HCT116 (cell line): ENCODE measurements around the gene S100A7A. TPM values are rescaled to one million over a fixed set of nuclear protein-coding genes. Genes with fewer than 3 reads are reported as not detected.

Experiments used
- ATAC-seq: fragments of 200-7000 bp; cut with Tn5 transposase; 2 replicates; pipeline ENCODE4 v1.9.1; 2020; ENCODE audit warnings: mild to moderate bottlenecking, moderate library complexity
- BruUV-seq: library from RNA; stranded (reverse); fragments of 400-500 nt; replicated peaks from 2 replicates; lab custom pipeline; 2021; lab: Mats Ljungman, UMichigan
- CTCF ChIA-PET: fragments of 300-600 bp; sonication (Branson Sonifier 250); formaldehyde crosslinking; loops from one replicate; lab custom pipeline; 2021; ENCODE audit warnings: antibody characterized with exemption; lab: Charles Lee
- POLR2A ChIA-PET: fragments of 300-600, 350-600 bp; sonication (Branson Sonifier 250); formaldehyde crosslinking; loops from one replicate; lab custom pipeline; 2021; ENCODE audit warnings: antibody characterized with exemption; lab: Charles Lee
- RAD21 ChIA-PET, 2 experiments: fragments of 300-600 bp; sonication (Branson Sonifier 250); formaldehyde crosslinking; loops; one replicate each; lab custom pipeline; 2023; ENCODE audit warnings: low total read pairs in 2 of 2; ENCODE audit not compliant: uncharacterized antibody in 2 of 2, unreplicated experiment in 2 of 2, low non-redundant PET in 1 of 2; lab: Charles Lee
- DNase-seq: peaks from one replicate; pipeline ENCODE4 v3.0.0-alpha.2; 2010; ENCODE audit warnings: low read depth, low spot score
- H2AFZ ChIP-seq: fragments of 200-600 bp; shearing (Covaris generic), sonication (generic); 2 replicates; pipeline ENCODE4 v1.6.1; 2017; ENCODE audit warnings: low read depth, mixed run types, mixed read lengths, antibody characterized with exemption, low read length; ENCODE audit not compliant: poor library complexity, severe bottlenecking
- H3K27ac ChIP-seq: 2 replicates; pipeline ENCODE4 v1.5.1; 2012; ENCODE audit warnings: low read depth, low read length
- H3K27me3 ChIP-seq: fragments of 200-600 bp; sonication (generic); 2 replicates; pipeline ENCODE4 v1.6.1; 2016; ENCODE audit warnings: mixed run types, low read length, mixed read lengths; ENCODE audit not compliant: insufficient read depth
- H3K36me3 ChIP-seq, 2 experiments: fragments of 200-500 bp in 1 of 2; fragments of 200-600 bp in 1 of 2; sonication (Bioruptor generic) in 1 of 2; sonication (generic) in 1 of 2; 2 replicates each; pipeline versions ENCODE4 v1.5.1 to v1.6.1; 2014 to 2016; ENCODE audit warnings: low read length in 2 of 2, inconsistent platforms in 1 of 2, mixed read lengths in 1 of 2, mixed run types in 1 of 2; ENCODE audit not compliant: insufficient read depth in 2 of 2, control insufficient read depth in 1 of 2
- H3K4me1 ChIP-seq, 2 experiments: fragments of 200-600 bp in 1 of 2; sonication (generic) in 1 of 2; 2 replicates each; pipeline versions ENCODE4 v1.5.1 to v1.6.1; 2012 to 2017; ENCODE audit warnings: low read length in 2 of 2, inconsistent platforms in 1 of 2, mild to moderate bottlenecking in 1 of 2, mixed read lengths in 1 of 2, mixed run types in 1 of 2, moderate library complexity in 1 of 2; ENCODE audit not compliant: insufficient read depth in 2 of 2, control insufficient read depth in 1 of 2
- H3K4me2 ChIP-seq: fragments of 200-600 bp; sonication (generic); 2 replicates; pipeline ENCODE4 v1.6.1; 2017; ENCODE audit warnings: mixed run types, low read length, mixed read lengths
- H3K4me3 ChIP-seq, 2 experiments: fragments of 200-600 bp in 1 of 2; sonication (generic) in 1 of 2; replicated peaks in 1 of 2; 2 replicates each; pipeline ENCODE4 v1.5.1; 2011 to 2016; ENCODE audit warnings: low read length in 2 of 2, control low read depth in 1 of 2, low read depth in 1 of 2, mild to moderate bottlenecking in 1 of 2, mixed read lengths in 1 of 2, mixed run types in 1 of 2
- H3K79me2 ChIP-seq: fragments of 200-600 bp; sonication (generic); 2 replicates; pipeline ENCODE4 v1.6.1; 2017; ENCODE audit warnings: mild to moderate bottlenecking, mixed run types, low read length, moderate library complexity, mixed read lengths; ENCODE audit not compliant: insufficient read depth
- H3K9ac ChIP-seq: fragments of 200-600 bp; sonication (generic); 2 replicates; pipeline ENCODE4 v1.6.1; 2016; ENCODE audit warnings: low read length, mixed read lengths
- H3K9me2 ChIP-seq: fragments of 200-600 bp; sonication (generic), shearing (Covaris generic); 2 replicates; pipeline ENCODE4 v1.6.1; 2017; ENCODE audit warnings: mixed run types, mild to moderate bottlenecking, moderate library complexity; ENCODE audit not compliant: insufficient read depth
- H3K9me3 ChIP-seq, 2 experiments: fragments of 200-500 bp in 1 of 2; fragments of 200-600 bp in 1 of 2; sonication (Bioruptor generic) in 1 of 2; sonication (generic) in 1 of 2; 2 replicates each; pipeline ENCODE4 v1.6.1; 2014 to 2017; ENCODE audit warnings: low read length in 2 of 2, mixed read lengths in 2 of 2, inconsistent platforms in 1 of 2, low read depth in 1 of 2, mild to moderate bottlenecking in 1 of 2, mixed run types in 1 of 2, moderate library complexity in 1 of 2; ENCODE audit not compliant: control insufficient read depth in 1 of 2, insufficient read depth in 1 of 2
- H4K20me1 ChIP-seq: fragments of 200-600 bp; sonication (generic), shearing (Covaris generic); 2 replicates; pipeline ENCODE4 v1.6.1; 2017; ENCODE audit warnings: mixed run types, mild to moderate bottlenecking, moderate library complexity; ENCODE audit not compliant: insufficient read depth
- ATF3 ChIP-seq: IDR thresholded peaks from 2 replicates; pipeline ENCODE4 v1.6.1; 2012
- CBX3 ChIP-seq: IDR thresholded peaks from 2 replicates; pipeline ENCODE4 v1.6.1; 2012; ENCODE audit warnings: low read depth
- CEBPB ChIP-seq: IDR thresholded peaks from 2 replicates; pipeline ENCODE4 v1.6.1; 2012; ENCODE audit warnings: low read depth
- EZH2 ChIP-seq: fragments of 200-600 bp; sonication (generic); IDR thresholded peaks from 2 replicates; pipeline ENCODE4 v1.6.1; 2017; ENCODE audit warnings: antibody characterized with exemption, mixed run types
- FOSL1 ChIP-seq: IDR thresholded peaks from 2 replicates; pipeline ENCODE4 v1.6.1; 2012; ENCODE audit warnings: low read depth
- MAX ChIP-seq: IDR thresholded peaks from 2 replicates; pipeline ENCODE4 v1.6.1; 2012
- POLR2A ChIP-seq: IDR thresholded peaks from 2 replicates; pipeline ENCODE4 v1.7.0; 2011; ENCODE audit warnings: borderline replicate concordance; ENCODE audit not compliant: insufficient read depth, insufficient read length; ENCODE audit errors: extremely low read depth
- RAD21 ChIP-seq: IDR thresholded peaks from 2 replicates; pipeline ENCODE4 v1.6.1; 2012; ENCODE audit warnings: low read depth, mild to moderate bottlenecking
- SIN3A ChIP-seq: IDR thresholded peaks from 2 replicates; pipeline ENCODE4 v1.6.1; 2012; ENCODE audit warnings: low read depth
- SP1 ChIP-seq: IDR thresholded peaks from 2 replicates; pipeline ENCODE4 v1.6.1; 2012; ENCODE audit warnings: low read depth
- SRF ChIP-seq: IDR thresholded peaks from 2 replicates; pipeline ENCODE4 v1.6.1; 2012; ENCODE audit warnings: low read depth
- YY1 ChIP-seq: IDR thresholded peaks from 2 replicates; pipeline ENCODE4 v1.6.1; 2011; ENCODE audit warnings: low read length, low read depth, moderate library complexity, mild to moderate bottlenecking; ENCODE audit not compliant: insufficient replicate concordance; ENCODE audit errors: extremely low read depth
- ZBTB33 ChIP-seq: IDR thresholded peaks from 2 replicates; pipeline ENCODE4 v1.6.1; 2011; ENCODE audit warnings: mild to moderate bottlenecking, low read length, moderate library complexity; ENCODE audit not compliant: insufficient replicate concordance; ENCODE audit errors: extremely low read depth
- ZNF274 ChIP-seq: fragments of 200-500 bp; sonication (Bioruptor generic); IDR thresholded peaks from 2 replicates; pipeline ENCODE4 v1.6.1; 2014; ENCODE audit warnings: mild to moderate bottlenecking, low read depth, low read length, inconsistent platforms
- intact Hi-C: fragments of 100-400 bp; cut with micrococcal nuclease; formaldehyde crosslinking; loops from 2 replicates; pipeline ENCODE4 v1.10.0; 2022
- total RNA-seq: library from RNA; stranded (reverse); gene quantifications from one replicate; pipeline ENCODE4 v1.2.1, GENCODE V29; 2021; ENCODE audit not compliant: unreplicated experiment

Gene S100A7A
- total RNA-seq, 1 experiment from 2014 or later: not detected

GRCh38 chr1:153430561-153430960, 14.2 kb downstream of the S100A7A start:
- POLR2A ChIA-PET: no interaction called here
- Histone ChIP-seq H3K9me2 (no peaks in the 10 kb centered on the region), H3K79me2 (no peaks in the 10 kb centered on the region), H3K4me1 (no peaks in the 10 kb centered on the region), H3K9me3 (no peaks in the 10 kb centered on the region), H3K4me2 (no peak overlapping the region), H2AFZ (no peak overlapping the region), H3K27me3 (peaks cover 94% of the 10 kb centered on the region), H3K4me3 (no peak overlapping the region), H4K20me1 (no peaks in the 10 kb centered on the region), H3K9ac (no peak overlapping the region), H3K36me3 (no peaks in the 10 kb centered on the region), H3K27ac (no peak overlapping the region)
- RAD21 ChIA-PET: no interaction called here
- intact Hi-C loops: no loop called here
- no peak for ATAC-seq
- BruUV-seq: no TSS peak
- CTCF ChIA-PET: no interaction called here
- TF ChIP-seq MAX (no peak), SIN3A (no peak), YY1 (no peak), CBX3 (no peak), POLR2A (no peak), CEBPB (no peak), ZNF274 (no peak), SP1 (no peak), SRF (no peak), FOSL1 (no peak), EZH2 (no peak), ZBTB33 (no peak), RAD21 (no peak), ATF3 (no peak)
- DNase-seq: no peak
